PC-3 (cell line): Measurements from ENCODE around the gene ELK1.

Experiments
- EZH2 ChIP-seq: fragments of 300-600 bp; sonication (generic); IDR thresholded peaks from one replicate; pipeline ENCODE4 v1.6.1; 2017; ENCODE audit warnings: antibody characterized with exemption, mild to moderate bottlenecking, low read length; ENCODE audit not compliant: unreplicated experiment
- TF ChIP-seq, protein P1 (sequence below): fragments of 300-600 bp; sonication (generic); conservative IDR thresholded peaks from 2 replicates; pipeline ENCODE4 v1.5.1; 2017; ENCODE audit warnings: antibody characterized with exemption, low read depth, mild to moderate bottlenecking, low read length

DNA sequence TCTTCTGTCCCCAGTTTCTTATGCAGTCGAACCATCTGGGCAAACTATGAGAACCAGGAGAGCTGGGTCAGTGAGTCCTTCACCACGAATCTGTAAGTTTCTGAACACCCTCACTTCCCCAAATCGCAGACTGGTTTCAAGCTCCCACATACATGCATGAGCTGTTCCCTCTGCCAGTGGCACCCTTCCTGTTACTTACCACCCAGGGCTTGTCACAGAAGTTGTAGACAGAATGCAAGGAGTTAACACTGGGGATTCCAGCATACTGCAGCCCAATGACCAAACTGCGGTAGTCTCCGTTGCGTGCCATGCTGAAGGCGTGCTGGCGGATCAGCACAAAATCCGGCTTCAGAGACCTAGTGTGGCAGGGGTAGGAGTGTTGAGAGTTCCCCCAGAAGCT is 45.3 kb downstream of the ELK1 start:
- TF ChIP-seq, protein P1, sequence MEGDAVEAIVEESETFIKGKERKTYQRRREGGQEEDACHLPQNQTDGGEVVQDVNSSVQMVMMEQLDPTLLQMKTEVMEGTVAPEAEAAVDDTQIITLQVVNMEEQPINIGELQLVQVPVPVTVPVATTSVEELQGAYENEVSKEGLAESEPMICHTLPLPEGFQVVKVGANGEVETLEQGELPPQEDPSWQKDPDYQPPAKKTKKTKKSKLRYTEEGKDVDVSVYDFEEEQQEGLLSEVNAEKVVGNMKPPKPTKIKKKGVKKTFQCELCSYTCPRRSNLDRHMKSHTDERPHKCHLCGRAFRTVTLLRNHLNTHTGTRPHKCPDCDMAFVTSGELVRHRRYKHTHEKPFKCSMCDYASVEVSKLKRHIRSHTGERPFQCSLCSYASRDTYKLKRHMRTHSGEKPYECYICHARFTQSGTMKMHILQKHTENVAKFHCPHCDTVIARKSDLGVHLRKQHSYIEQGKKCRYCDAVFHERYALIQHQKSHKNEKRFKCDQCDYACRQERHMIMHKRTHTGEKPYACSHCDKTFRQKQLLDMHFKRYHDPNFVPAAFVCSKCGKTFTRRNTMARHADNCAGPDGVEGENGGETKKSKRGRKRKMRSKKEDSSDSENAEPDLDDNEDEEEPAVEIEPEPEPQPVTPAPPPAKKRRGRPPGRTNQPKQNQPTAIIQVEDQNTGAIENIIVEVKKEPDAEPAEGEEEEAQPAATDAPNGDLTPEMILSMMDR = no peak
- TF ChIP-seq EZH2 = no peak
